HUES48 (cell line): Measurements from ENCODE around the gene NRIP2.

Source experiments
- H3K27ac ChIP-seq: one replicate; pipeline ENCODE4 v1.7.0; 2013; ENCODE audit warnings: low read depth, low read length, inconsistent platforms
- H3K27me3 ChIP-seq: 2 replicates; pipeline ENCODE4 v1.6.1; 2013; ENCODE audit warnings: mild to moderate bottlenecking, low read length; ENCODE audit not compliant: control insufficient read depth, insufficient read depth
- H3K36me3 ChIP-seq: 2 replicates; pipeline ENCODE4 v1.6.1; 2013; ENCODE audit warnings: low read length; ENCODE audit not compliant: control insufficient read depth, insufficient read depth
- H3K4me1 ChIP-seq: 2 replicates; pipeline ENCODE4 v1.6.1; 2013; ENCODE audit warnings: mild to moderate bottlenecking, low read length; ENCODE audit not compliant: control insufficient read depth, insufficient read depth
- H3K4me3 ChIP-seq: 2 replicates; pipeline ENCODE4 v1.5.1; 2013; ENCODE audit warnings: mild to moderate bottlenecking, low read depth, low read length
- H3K9ac ChIP-seq: 2 replicates; pipeline ENCODE4 v1.6.1; 2013; ENCODE audit warnings: mild to moderate bottlenecking, low read depth, low read length, moderate library complexity
- H3K9me3 ChIP-seq: 2 replicates; pipeline ENCODE4 v1.6.1; 2013; ENCODE audit warnings: low read length; ENCODE audit not compliant: control insufficient read depth, insufficient read depth

Gene NRIP2

DNA sequence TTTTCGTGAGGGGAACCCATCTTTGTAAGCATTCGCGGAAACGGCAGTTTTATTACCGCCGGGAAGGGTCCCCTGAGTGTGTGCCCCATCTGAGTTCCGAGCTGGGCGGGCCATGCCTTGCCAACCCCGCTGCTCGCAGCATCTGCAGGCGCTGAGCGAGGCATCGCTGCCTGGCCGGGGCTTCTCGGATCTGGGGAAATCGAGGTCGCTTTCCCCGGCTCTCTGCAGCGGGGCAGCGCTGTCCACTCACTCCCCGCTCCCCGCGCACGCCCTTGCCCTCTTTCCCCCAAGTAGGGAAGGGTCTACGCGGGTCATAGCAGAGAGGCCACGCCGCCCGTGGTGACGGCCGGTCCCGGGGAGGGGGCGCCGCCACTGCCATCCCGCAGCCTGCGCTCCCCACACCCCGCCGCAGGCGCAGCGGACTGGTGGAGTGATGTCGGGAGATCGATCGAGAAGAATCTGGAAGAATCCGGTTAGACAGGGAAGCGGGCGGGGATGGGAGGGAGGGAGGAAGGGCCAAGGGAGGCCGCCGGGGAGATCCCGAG is 40.6 kb downstream of the NRIP2 start:
- H3K27me3 ChIP-seq = peaks cover 13% of the 10 kb centered on the region
- peaks cover 30% of the 10 kb centered on the region for H3K36me3 ChIP-seq
- H3K27ac ChIP-seq = peak overlapping the region; percentile 72
- H3K9ac ChIP-seq = peak overlapping the region; percentile 75
- H3K9me3 ChIP-seq = no peaks in the 10 kb centered on the region
- peak overlapping the region; percentile 84 for H3K4me3 ChIP-seq
- H3K4me1 ChIP-seq = peaks cover 3% of the 10 kb centered on the region; the same call in 1 of the 2 replicates

- Histone ChIP-seq H3K9ac (no peak overlapping the region), H3K27ac (no peak overlapping the region), H3K4me3 (peak overlapping the region; percentile 84), H3K9me3 (no peaks in the 10 kb centered on the region), H3K27me3 (peaks cover 13% of the 10 kb centered on the region), H3K36me3 (peaks cover 23% of the 10 kb centered on the region), H3K4me1 (peaks cover 3% of the 10 kb centered on the region; the same call in 1 of the 2 replicates)
These were observed 41.3 kb downstream of the NRIP2 start for GRCh38 chr12:2793561-2793960.

GRCh38 chr12:2792671-2793500 is 41.9 kb downstream of the NRIP2 start:
- Histone ChIP-seq H3K4me1 (peaks cover 3% of the 10 kb centered on the region; the same call in 1 of the 2 replicates), H3K36me3 (peaks cover 16% of the 10 kb centered on the region), H3K27ac (no peak overlapping the region), H3K9me3 (no peaks in the 10 kb centered on the region), H3K9ac (no peak overlapping the region), H3K4me3 (no peak overlapping the region), H3K27me3 (peaks cover 13% of the 10 kb centered on the region)

GRCh38 chr12:2791089-2791488 is 43.7 kb downstream of the NRIP2 start:
- Histone ChIP-seq H3K9me3 (no peaks in the 10 kb centered on the region), H3K27me3 (peaks cover 13% of the 10 kb centered on the region), H3K4me1 (peaks cover 3% of the 10 kb centered on the region; the same call in 1 of the 2 replicates), H3K36me3 (no peaks in the 10 kb centered on the region), H3K4me3 (no peak overlapping the region), H3K9ac (no peak overlapping the region), H3K27ac (no peak overlapping the region)

- Histone ChIP-seq H3K9me3 (no peaks in the 10 kb centered on the region), H3K27me3 (peaks cover 7% of the 10 kb centered on the region; the same call in 1 of the 2 replicates), H3K27ac (no peak overlapping the region), H3K4me3 (no peak overlapping the region), H3K9ac (no peak overlapping the region), H3K4me1 (no peaks in the 10 kb centered on the region), H3K36me3 (no peaks in the 10 kb centered on the region)
These were observed 49.8 kb downstream of the NRIP2 start for GRCh38 chr12:2785017-2785416.

DNA sequence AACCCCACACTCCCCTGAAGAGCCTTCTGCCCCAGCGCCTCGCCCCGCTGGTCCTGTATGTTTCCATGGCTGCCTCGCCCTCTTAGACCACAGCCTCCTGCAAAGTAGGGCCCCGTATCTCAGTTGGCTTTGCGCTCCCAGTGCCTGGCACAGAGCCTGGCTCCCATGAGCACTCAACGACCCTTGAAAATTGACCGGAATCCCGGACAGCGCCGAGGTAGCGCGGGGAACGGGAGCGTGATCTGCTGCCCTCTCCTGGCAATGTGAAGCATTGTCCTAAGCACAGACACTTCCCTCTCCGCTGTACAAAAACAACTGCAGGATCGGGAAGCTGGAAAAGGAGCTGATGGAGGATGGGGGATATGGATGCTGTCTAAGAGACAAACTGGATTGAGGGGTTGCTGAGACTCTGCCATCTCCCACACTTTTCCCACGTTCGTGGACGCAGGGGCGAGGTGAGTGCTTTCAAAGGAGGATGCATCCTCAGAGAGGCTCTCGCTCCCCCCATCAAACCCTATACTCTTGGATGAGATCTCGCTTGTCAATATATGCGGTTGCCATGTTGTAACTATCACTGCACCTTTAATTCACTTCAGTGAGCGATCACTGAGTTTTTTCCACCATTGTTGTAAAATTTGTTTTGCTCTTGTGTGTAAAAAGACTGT is 50.8 kb downstream of the NRIP2 start:
- Histone ChIP-seq H3K36me3 (no peaks in the 10 kb centered on the region), H3K4me3 (no peak overlapping the region), H3K4me1 (peaks cover 7% of the 10 kb centered on the region), H3K27ac (no peak overlapping the region), H3K27me3 (peaks cover 7% of the 10 kb centered on the region; the same call in 1 of the 2 replicates), H3K9me3 (no peaks in the 10 kb centered on the region), H3K9ac (no peak overlapping the region)

DNA sequence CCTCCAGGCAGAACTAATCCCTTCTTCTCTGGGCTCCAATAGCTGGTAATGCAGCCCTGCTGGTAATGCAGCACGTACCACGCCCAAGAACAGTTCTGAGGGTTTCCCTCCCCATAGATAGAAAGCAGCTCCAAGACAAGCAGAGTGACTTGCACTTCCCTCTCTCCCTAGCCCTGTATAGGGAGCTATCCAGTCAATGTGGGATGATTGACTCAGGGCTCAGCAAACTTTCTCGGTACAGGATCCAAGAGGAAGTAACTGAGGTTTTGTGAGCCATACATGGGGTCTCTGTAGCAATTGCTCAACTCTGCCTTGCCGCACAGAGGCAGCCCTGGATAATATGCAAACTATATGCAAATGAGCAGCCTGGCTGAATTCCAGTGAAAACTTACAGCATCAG is 55.6 kb downstream of the NRIP2 start:
- Histone ChIP-seq H3K36me3 (no peaks in the 10 kb centered on the region), H3K4me1 (peaks cover 15% of the 10 kb centered on the region), H3K27ac (no peak overlapping the region), H3K9ac (no peak overlapping the region), H3K9me3 (no peaks in the 10 kb centered on the region), H3K4me3 (no peak overlapping the region), H3K27me3 (peaks cover 7% of the 10 kb centered on the region; the same call in 1 of the 2 replicates)

- Histone ChIP-seq H3K4me1 (peaks cover 15% of the 10 kb centered on the region), H3K4me3 (no peak overlapping the region), H3K27ac (no peak overlapping the region), H3K9ac (no peak overlapping the region), H3K9me3 (no peaks in the 10 kb centered on the region), H3K27me3 (no peaks in the 10 kb centered on the region), H3K36me3 (no peaks in the 10 kb centered on the region)
These were observed 58.6 kb downstream of the NRIP2 start for GRCh38 chr12:2776129-2776806.

DNA sequence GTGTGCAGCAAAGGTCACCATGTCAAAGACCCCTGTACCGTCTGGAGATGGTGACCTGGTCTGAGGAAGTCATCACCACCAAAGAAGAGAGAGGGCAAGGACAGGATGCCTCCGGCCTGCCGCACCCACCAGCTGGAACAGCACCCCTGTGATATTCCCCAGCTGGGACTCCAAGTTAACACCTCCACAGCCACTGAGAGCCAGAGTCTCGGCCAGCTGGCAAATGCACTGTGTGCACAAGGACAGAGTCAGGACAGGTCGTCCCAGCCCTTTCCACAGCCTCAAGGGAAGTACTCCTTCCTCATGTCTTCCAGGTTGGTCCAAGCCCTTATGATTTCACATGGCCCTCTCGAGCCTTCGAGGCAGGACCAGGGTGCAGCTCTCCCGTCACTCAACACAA is 59.4 kb downstream of the NRIP2 start:
- peaks cover 15% of the 10 kb centered on the region for H3K4me1 ChIP-seq
- H3K9ac ChIP-seq = no peak overlapping the region; the same call in 1 of the 2 replicates
- no peak overlapping the region for H3K27ac ChIP-seq
- H3K4me3 ChIP-seq = no peak overlapping the region
- no peaks in the 10 kb centered on the region for H3K9me3 ChIP-seq
- H3K27me3 ChIP-seq = no peaks in the 10 kb centered on the region
- H3K36me3 ChIP-seq = no peaks in the 10 kb centered on the region
